Measurements from ENCODE around the gene ZNF791.

Gene ZNF791

DNA sequence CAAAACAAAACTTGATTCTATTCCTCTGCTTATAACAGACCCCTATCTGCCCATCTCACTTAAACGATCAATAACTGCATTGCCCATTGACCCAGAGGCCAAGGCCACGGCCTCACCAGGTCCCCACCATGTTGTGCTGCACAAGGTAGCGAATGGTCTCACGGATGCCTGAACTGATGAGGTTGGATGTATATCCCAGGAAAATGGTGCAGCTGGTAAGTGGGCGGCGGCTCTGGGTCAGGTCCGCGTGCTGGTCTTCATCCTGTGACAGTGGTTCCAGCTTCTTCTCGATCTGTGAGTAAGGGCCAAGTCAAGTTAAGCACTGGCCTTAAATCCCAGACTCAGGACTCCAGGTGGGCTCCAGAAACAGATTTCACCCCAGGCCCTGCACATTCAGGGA is 69.3 kb downstream of the ZNF791 start (continued):
- TF ChIP-seq, protein P1, sequence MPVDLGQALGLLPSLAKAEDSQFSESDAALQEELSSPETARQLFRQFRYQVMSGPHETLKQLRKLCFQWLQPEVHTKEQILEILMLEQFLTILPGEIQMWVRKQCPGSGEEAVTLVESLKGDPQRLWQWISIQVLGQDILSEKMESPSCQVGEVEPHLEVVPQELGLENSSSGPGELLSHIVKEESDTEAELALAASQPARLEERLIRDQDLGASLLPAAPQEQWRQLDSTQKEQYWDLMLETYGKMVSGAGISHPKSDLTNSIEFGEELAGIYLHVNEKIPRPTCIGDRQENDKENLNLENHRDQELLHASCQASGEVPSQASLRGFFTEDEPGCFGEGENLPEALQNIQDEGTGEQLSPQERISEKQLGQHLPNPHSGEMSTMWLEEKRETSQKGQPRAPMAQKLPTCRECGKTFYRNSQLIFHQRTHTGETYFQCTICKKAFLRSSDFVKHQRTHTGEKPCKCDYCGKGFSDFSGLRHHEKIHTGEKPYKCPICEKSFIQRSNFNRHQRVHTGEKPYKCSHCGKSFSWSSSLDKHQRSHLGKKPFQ (tag by site-specific recombination; IDR thresholded peaks at IDR 0.05) = no peak
- TF ChIP-seq GLIS2 (tag by site-specific recombination; IDR thresholded peaks at IDR 0.05) = no peak
- TF ChIP-seq ZNF626 (tag by site-specific recombination; IDR thresholded peaks at IDR 0.05) = no peak
- TF ChIP-seq ZNF23 (tag by site-specific recombination; IDR thresholded peaks at IDR 0.05; ENCODE audit: borderline replicate concordance) = no peak
- no peak for TF ChIP-seq OVOL3 (tag by site-specific recombination; IDR thresholded peaks at IDR 0.05)
- no peak for TF ChIP-seq ZXDB (tag by site-specific recombination; IDR thresholded peaks at IDR 0.05)

DNA sequence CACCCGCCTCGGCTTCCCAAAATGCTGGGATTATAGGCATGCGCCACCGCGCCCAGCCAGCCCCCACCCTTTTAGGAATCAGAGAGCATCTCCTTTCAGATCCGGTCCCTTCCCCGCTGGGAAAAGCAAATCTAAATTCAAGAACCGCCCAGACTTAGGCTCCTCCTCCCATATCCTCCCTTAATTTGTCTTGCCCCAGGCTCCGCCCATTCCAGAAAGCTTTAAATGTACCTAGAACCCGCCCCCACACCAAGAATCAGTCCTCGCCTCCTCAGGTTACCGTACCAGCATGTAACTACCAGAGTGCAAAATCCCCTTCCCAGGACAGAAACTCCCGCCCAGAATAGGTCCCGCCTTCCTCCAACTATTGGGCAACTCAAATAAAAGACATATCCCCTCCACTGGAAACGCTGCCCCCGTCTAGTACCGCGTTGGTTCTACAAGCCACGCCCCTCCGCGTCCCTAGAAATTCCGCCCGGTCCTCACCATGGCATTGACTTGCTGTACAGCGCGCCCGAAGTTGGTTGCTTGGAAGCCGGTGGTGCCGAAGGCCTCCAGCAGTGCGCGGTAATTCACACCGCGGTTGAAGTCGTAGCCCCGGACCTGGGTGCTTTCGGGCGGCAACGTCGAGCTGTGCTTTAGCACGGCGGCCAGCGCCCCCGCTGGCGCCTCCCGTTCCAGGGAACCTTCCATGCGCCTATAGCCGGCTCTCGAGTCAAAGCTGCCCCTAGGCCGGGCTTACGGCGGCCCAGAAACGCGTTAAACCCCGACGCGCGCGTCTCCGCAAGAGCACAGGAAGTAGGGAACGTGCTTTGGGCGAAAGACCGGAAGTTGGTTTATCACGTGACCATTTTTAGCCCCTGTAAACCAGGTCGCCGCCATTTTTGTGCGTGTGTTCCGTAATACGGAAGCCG is 70.6 kb downstream of the ZNF791 start, which contains the start of gene DHPS:
TSS of gene DHPS (minus strand) at position 807 of the 914 bp plus-strand sequence. CDS start at position 693, 114 bp downstream.
- ChIA-PET CTCF (interaction anchor here (0.6 to 3.0 kb wide), 2 partner anchors 9 to 801 kb away, joined by 3 to 17 read pairs; no protein-coding TSS in a partner anchor), POLR2A (interaction anchor here (0.5 to 2.1 kb wide), 18 partner anchors 8 to 561 kb away, joined by 3 to 14 read pairs (median 4); partner anchors contain the start of genes FBXW9, JUNB, MAN2B1 and WDR83)
- Histone ChIP-seq H3K9me3 (ENCODE audit: control insufficient read depth, insufficient read depth, low read depth, low read length) (no peaks in the 10 kb centered on the region), H3K27ac (ENCODE audit: extremely low read depth, low read depth, low read length) (peak within 1 kb of the TSS; percentile 95), H3K36me3 (ENCODE audit: control insufficient read depth in 2 of 2, insufficient read depth in 1 of 2, low read length in 2 of 2) (peaks cover 15 to 36% of the 10 kb centered on the region in 2 experiments; a peak in 2 of 3 replicates), H3K4me3 (ENCODE audit: low read depth, low read length) (peak within 1 kb of the TSS; percentile 84), H3K4me1 (ENCODE audit: control insufficient read depth, insufficient read depth, low read length) (no peaks in the 10 kb centered on the region)
- TF ChIP-seq ZFP41 (tag by site-specific recombination; IDR thresholded peaks at IDR 0.05; ENCODE audit: borderline replicate concordance) (no peak), ZNF426 (tag by site-specific recombination; IDR thresholded peaks at IDR 0.05) (no peak), ZNF548 (tag by site-specific recombination; IDR thresholded peaks at IDR 0.05) (no peak), ZBTB8A (tag by site-specific recombination; IDR thresholded peaks at IDR 0.05) (peak; percentile 82), ZNF404 (tag by site-specific recombination; IDR thresholded peaks at IDR 0.05) (no peak), ZNF501 (tag by site-specific recombination; IDR thresholded peaks at IDR 0.05) (peak; percentile 63; the same call in 1 of the 2 replicates), ZNF48 (tag by site-specific recombination; IDR thresholded peaks at IDR 0.05) (no peak), ZNF785 (tag by site-specific recombination; IDR thresholded peaks at IDR 0.05) (no peak), ZNF292 (tag by site-specific recombination; IDR thresholded peaks at IDR 0.05; ENCODE audit: borderline replicate concordance, low read depth) (no peak), ZNF658 (tag by site-specific recombination; IDR thresholded peaks at IDR 0.05) (no peak), ZNF549 (tag by site-specific recombination; IDR thresholded peaks at IDR 0.05) (no peak), ZNF132 (tag by site-specific recombination; IDR thresholded peaks at IDR 0.05; ENCODE audit: borderline replicate concordance) (no peak), ZNF623 (tag by site-specific recombination; IDR thresholded peaks at IDR 0.05) (no peak; the same call in 1 of the 2 replicates), ZBTB20 (tag by site-specific recombination; IDR thresholded peaks at IDR 0.05) (peak; percentile 91), GLIS2 (tag by site-specific recombination; IDR thresholded peaks at IDR 0.05) (no peak)
- TF ChIP-seq, protein P2, sequence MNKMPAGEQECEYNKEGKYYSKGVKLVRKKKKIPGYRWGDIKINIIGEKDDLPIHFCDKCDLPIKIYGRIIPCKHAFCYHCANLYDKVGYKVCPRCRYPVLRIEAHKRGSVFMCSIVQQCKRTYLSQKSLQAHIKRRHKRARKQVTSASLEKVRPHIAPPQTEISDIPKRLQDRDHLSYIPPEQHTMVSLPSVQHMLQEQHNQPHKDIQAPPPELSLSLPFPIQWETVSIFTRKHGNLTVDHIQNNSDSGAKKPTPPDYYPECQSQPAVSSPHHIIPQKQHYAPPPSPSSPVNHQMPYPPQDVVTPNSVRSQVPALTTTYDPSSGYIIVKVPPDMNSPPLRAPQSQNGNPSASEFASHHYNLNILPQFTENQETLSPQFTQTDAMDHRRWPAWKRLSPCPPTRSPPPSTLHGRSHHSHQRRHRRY (tag by site-specific recombination; IDR thresholded peaks at IDR 0.05) = no peak
- TF ChIP-seq, protein P3, sequence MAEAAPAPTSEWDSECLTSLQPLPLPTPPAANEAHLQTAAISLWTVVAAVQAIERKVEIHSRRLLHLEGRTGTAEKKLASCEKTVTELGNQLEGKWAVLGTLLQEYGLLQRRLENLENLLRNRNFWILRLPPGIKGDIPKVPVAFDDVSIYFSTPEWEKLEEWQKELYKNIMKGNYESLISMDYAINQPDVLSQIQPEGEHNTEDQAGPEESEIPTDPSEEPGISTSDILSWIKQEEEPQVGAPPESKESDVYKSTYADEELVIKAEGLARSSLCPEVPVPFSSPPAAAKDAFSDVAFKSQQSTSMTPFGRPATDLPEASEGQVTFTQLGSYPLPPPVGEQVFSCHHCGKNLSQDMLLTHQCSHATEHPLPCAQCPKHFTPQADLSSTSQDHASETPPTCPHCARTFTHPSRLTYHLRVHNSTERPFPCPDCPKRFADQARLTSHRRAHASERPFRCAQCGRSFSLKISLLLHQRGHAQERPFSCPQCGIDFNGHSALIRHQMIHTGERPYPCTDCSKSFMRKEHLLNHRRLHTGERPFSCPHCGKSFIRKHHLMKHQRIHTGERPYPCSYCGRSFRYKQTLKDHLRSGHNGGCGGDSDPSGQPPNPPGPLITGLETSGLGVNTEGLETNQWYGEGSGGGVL (tag by site-specific recombination; IDR thresholded peaks at IDR 0.05) = peak; percentile 99
- TF ChIP-seq, protein P4, sequence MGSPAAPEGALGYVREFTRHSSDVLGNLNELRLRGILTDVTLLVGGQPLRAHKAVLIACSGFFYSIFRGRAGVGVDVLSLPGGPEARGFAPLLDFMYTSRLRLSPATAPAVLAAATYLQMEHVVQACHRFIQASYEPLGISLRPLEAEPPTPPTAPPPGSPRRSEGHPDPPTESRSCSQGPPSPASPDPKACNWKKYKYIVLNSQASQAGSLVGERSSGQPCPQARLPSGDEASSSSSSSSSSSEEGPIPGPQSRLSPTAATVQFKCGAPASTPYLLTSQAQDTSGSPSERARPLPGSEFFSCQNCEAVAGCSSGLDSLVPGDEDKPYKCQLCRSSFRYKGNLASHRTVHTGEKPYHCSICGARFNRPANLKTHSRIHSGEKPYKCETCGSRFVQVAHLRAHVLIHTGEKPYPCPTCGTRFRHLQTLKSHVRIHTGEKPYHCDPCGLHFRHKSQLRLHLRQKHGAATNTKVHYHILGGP (tag by site-specific recombination; IDR thresholded peaks at IDR 0.05) = peak; percentile 39; the same call in 1 of the 2 replicates
- TF ChIP-seq, protein P1 (tag by site-specific recombination; IDR thresholded peaks at IDR 0.05) = peak; percentile 78

Data from HEK293 (cell line).